ENCODE results near the gene PRR18. TPM values are rescaled to one million over a fixed set of nuclear protein-coding genes. Genes with fewer than 3 reads are reported as not detected.

Gene PRR18
- total RNA-seq, 1 donor from 2014 or later: not detected

DNA sequence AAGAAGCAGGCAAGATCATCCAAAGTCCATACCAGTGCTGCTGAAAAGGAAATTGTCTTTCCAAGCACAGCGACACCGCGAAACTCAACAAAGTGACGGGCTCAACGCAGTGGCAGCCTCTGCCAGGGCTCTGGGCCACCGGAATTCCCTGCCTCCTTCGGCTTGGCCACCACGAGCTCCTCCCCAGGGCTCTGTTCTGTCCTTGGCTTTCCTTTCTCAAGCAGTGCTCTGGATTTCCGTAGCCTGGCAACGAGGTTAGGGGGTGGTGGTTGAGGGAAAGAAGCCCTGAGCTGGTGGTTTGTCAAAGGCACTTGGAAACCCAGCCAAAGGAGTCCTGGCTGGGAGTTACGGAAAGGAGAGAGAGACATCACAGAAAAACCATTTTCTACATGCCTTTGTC, 31.2 kb downstream of the PRR18 start:
- DNase-seq (ENCODE audit: low spot score): no peak

DNA sequence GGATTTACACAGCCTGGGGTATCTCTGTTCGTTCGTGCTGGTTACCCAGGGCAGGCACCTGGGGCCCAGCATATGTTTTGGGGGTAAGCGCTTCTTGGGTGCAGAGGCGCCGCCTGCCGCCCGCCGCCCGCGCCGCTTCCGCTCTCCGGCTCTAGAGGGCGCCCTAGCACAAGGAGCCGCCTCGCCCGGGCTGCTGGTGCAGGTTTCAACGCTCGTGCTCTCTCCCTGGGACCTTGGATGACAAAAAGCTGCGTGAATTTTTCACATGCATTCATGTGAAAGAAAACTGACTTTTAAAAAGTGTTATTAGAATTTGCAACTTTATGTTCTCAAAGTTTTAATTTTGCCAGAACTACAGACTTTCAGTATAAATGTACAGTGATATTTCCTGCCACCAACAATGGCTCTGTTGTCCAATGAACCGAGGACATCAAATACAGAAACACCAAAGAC, 32.5 kb downstream of the PRR18 start:
- DNase-seq (ENCODE audit: low spot score): peak; percentile 49

DNA sequence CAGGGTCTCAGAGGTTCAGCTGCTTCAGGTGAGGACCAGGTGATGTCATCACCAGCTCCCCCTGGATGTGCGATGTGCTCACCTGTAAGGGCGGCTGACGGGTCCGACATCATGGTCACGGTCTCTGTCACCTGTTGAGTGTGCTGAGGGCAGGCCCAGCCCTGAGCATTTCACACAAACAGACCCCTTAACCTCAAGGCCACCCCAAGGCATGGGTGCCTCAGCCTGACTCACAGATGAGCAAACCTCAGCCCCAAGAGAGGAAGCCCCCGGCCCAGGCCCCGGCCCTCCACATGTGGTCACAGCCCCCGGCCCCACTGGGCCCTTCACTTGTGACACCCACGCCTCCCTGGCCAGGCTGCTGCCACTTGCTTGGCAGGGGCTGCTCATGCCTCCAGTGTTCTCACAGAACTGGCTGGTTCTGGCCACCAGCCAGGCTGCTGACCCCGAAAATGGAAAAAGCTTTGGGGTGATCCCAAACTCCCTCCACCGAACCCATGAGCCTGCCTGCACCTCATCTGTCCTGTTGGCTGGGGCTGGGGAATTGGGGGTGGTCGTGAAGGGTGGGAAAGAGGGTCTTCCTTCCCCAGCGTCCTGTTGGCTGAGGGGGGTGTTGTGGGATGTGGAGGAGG, 33.3 kb downstream of the PRR18 start:
- DNase-seq (ENCODE audit: low spot score): no peak

DNA sequence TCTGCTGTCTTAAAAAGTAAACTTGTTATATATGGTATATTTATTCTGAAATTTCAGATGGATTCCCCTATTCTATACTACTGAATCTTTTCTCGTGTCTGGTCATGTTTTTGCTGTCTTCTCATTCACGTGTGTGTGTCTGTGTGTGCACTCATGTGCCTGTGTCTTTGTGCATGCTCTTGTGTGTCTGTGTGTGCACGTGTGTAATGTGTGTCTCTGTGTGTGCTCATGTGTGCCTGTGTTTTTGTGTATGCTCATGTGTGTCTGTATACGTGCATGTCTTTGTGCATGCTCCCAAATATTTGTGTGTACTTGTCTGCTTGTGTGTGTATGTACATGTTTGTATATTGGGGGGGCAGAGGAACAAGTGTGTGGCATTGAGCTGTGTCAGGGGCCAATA, 34.0 kb downstream of the PRR18 start:
- DNase-seq (ENCODE audit: low spot score): no peak

DNA sequence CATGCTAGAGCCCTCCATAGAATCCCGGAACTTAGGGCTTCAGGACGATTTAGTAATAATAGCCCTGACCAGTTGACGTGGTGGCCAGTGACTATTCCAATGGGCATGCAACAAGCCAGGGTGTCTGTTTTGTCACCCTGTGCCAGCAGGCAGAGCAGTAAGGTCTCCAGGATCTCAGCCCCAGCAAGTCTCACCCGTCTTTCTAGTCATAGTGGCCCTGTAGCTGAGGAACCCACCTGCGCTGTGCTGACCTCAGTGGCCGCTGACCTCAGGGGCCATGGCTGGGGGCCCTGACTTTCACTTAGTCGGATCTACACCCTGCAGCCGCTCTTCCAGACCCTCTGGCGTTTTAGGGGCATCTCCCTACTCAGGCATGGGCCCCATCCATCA, 36.8 kb downstream of the PRR18 start:
- no peak for DNase-seq (ENCODE audit: low spot score)

DNA sequence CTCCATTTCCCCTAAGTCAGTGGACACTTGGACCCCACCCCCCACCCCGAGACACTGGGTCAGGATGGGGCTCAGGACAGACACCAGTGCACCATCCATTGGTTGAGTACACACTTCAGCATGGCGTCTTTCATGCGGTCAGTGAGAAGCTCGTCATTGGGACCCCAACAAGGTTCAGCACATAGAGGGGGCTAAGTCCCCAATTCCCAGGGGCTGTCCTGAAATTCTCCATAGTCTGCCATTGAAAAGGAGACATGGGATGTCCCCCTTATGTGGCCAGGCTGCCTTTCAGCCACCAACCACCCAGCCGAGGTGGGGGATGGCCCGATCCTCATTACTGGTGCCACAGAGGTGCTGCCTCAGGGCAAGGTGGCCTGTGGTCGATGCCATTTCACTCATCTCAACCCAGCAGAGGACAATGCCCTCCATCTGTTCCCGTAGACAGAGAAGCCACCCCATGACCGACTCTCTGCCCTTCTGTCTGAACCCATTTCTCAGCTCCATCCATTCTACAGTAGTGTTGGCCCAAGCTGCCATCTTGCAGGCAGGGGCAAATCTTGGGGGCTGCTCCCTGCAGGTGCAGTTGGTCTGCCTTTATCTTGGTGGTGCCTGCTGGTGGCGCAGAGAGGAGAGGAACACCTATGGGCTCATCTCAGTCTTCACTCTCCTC, 37.4 kb downstream of the PRR18 start:
- no peak for DNase-seq (ENCODE audit: low spot score)

DNA sequence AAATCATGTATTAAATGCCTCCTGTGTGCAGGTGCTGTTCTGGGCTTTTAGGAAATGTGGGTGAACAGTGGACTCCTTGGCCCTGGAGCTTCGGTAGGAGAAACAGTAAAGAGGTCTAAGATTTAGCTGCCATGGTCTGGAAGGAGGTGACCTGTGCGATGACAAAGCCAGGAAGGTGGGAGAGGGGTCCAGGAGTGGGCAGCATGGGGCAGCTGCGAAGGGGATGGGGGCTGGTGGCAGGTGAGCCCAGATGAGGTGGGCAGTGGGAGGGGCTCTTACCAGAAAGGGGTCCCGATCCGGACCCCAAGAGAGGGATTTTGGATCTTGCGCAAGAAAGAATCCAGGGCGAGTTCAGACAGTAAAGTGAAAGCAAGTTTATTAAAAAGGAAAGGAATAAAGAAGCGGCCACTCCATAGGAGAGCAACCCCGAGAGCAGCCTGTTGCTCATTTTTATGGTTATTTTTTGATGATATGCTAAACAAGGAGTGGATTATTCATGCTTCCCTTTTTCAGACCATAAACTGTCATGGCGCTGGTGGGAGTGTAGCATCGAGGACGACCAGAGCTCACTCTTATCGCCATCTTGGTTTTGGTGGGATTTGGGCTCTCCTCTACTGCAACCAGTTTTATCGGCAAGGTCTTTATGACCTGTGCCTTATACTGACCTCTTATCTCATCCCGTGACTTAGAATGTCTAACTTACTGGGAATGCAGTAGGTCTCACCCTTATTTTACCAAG, 38.7 kb downstream of the PRR18 start:
- no peak for DNase-seq (ENCODE audit: low spot score)

DNA sequence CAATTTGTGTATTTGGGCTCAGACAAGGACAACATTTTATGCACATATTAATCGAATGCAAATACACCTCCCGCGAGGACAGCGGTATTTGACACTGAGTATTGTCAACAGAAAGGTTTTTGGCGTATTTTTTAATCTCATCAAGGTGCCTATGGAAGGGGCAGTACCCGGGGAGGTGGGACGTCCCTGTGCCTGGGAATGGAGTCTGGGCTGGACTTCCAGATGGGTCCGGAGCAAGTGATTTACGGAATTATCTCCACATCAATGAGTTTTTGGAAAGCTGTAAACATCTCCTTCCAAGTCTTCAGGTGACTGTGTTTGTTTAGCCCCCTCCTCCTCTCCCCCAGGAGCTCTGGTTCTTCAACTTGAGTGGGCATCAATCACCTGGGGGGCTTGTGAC, 39.8 kb downstream of the PRR18 start:
- DNase-seq (ENCODE audit: low spot score): no peak

DNA sequence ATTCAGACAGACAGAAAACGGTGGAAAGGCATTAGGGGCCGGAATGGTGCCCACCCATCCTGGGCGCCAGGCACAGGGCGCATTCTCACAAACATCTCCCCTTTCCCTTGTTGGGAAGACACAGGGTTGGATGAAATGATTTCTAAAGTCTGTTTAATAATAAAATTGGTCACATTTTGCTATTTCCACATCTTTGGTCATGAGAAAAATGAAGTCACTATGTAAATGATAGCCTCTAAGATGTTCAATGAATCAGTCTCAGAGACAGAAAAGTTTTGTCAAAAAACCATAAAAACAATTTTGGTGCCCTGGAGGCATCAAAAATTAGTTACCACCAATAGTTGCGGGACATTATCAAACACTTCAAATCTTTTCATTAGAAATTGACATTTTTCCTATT, 40.7 kb downstream of the PRR18 start:
- no peak for DNase-seq (ENCODE audit: low spot score)

DNA sequence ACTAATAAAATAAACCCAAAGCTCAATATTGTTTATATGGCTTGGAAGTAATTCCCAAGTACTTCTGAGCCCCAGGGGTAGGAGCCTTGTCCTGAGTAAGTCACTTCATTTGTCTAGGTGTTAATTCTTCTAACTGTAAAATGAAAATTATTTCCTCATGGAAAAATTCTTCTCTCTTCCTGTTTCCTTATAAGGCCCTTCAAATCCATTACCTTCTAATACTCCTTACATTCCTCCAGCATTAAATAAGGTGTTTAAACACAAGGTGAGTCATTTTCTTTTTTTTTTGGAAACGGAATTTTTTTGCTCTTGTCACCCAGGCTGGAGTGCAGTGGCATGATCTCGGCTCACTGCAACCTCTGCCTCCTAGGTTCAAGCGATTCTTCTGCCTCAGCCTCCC, 41.9 kb downstream of the PRR18 start:
- no peak for DNase-seq (ENCODE audit: low spot score)

DNA sequence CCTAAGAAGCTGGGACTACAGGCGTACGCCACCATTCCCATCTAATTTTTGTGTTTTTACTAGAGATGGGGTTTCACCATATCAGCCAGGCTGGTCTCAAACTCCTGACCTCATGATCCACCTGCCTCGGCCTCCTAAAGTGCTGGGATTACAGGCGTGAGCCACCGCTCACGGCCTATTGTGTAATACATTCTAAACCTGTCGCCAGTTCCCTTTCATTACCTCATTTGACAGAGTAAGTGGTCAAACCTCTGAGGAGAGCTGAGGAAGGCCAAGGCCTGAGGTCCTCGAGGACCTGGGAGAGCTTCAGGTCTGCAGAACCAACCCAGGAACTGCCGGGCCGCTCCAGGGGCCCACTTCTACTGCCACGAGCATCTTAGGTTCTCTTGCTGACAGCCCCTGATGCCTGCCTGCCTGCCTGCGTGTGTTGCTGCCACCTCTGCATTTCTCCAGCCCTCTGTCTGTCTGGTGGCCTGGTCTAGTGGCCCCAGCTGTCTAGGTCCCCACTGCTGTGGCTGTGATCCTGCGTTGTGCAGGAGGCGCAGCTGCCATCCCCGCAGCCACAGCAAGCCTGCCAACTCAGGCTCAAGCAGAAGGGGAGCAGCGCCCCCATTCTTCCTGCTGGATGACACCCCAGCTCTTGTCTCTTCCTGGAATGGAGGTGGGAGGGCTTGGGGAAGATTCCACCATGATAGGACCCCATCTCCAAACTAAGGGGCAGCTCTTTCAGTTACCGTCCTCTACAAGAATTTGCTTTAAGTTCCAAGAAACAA, 45.3 kb downstream of the PRR18 start:
- no peak for DNase-seq (ENCODE audit: low spot score)

DNA sequence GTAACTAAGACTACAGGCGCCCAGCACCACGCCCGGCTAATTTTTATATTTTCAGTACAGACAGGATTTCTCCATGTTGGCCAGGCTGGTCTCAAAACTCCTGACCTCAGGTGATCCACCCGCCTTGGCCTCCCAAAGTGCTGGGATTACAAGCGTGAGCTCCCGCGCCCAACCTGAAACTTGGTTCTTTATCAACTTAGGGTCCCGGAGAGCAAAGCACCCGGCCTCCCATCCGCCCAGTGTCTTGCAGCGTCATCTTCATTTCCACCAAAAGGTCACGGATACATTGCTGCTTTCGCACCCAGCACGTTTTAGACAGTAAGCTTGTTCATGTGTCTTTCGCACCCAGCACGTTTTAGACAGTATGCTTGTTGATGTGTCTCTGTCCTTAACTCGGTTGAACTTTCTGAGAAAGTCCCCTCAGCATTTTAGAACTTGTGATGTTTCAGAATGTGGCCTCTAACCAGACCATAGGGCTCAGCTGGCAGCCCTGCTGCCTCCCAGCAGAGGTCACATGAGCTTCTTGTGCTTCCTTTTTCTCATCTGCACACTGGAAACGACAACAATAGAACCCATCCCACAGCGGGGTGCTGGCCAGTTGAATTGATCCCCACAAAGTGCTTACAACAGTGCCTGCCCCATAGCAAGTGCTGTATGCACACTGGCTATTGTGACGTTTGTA, 48.8 kb downstream of the PRR18 start:
- peak; percentile 4 for DNase-seq (ENCODE audit: low spot score)

DNA sequence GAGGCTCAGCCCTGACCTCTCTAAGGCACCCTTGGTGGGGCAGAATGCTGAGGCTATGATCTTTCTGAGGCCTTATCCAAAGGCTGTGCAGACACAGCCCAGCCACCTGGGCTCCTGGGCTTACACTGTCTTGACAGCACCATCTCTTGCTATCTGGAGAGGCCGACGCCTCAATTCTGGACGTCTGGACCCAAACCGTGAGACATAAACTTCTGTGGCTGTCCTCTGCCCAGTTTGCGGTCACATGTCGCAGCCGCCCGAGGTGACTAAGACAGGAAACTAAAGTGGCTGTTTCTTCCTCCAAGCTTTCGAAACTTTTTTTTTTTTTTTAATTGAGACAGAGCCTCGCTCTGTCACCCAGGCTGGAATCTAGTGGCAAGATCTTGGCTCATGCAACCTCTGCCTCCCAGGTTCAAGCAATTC, 49.3 kb downstream of the PRR18 start:
- no peak for DNase-seq (ENCODE audit: low spot score)

DNA sequence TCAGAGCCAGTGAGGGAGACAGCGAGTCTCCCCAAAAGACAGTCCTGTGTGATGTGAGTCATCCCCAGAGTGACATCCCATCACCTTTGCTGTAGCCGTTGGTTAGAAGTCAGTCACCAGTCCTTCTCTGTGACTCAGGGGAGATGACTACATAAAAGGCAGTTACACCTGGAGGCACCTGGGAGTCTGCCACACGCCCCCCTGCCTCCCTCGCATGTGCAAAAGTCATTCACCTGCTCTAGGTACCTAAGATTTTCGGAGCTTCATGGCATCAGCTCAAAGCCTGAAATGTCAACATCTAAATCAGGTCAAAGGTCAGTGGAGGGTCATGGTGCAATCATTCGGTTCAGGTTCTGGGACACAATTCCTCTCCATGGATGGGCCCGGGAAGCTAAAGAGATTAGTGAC, 50.3 kb downstream of the PRR18 start:
- no peak for DNase-seq (ENCODE audit: low spot score)

Other genes with a start within 250 kb of the PRR18 start
- not detected for gene TBXT, start 140.5 kb downstream of the PRR18 start, total RNA-seq (ENCODE audit: insufficient read depth, low replicate concordance)
- gene SFT2D1, start 34.2 kb upstream of the PRR18 start, total RNA-seq (ENCODE audit: insufficient read depth, low replicate concordance): 35.9 TPM
- 36.4 TPM for gene MPC1, start 74.5 kb upstream of the PRR18 start, total RNA-seq (ENCODE audit: insufficient read depth, low replicate concordance)

Data from umbilical cord (tissue), 2 donors.